B cell (primary cell): ENCODE data around the gene PHF21A. TPM values are rescaled to one million over a fixed set of nuclear protein-coding genes. Genes with fewer than 3 reads are reported as not detected.

Experiments used
- ATAC-seq: fragments of 200-7000 bp; cut with Tn5 transposase; one replicate; pipeline ENCODE4 v1.10.0; 2021; ENCODE audit warnings: low read depth, mild to moderate bottlenecking, moderate number of reproducible peaks, moderate library complexity
- CTCF ChIA-PET: fragments of 350-600 bp; sonication (Branson Sonifier 250); formaldehyde crosslinking; loops from one replicate; lab custom pipeline; 2021; ENCODE audit warnings: antibody characterized with exemption, inconsistent platforms; lab: Charles Lee
- POLR2A ChIA-PET: fragments of 350-600 bp; sonication (Branson Sonifier 250); formaldehyde crosslinking; loops from one replicate; lab custom pipeline; 2021; ENCODE audit warnings: antibody characterized with exemption; lab: Charles Lee
- DNase-seq: peaks from one replicate; pipeline ENCODE4 v3.0.0; 2013
- H2AFZ ChIP-seq: 2 replicates; pipeline ENCODE4 v1.6.1; 2012; ENCODE audit warnings: mild to moderate bottlenecking, low read depth, low read length; ENCODE audit not compliant: insufficient read depth, poor library complexity, severe bottlenecking
- H3K27ac ChIP-seq, 2 donors: 1 replicate in 1 of 2; 2 replicates in 1 of 2; pipeline ENCODE4 v1.5.1; 2012 to 2013; ENCODE audit warnings: low read length in 2 of 2, mild to moderate bottlenecking in 2 of 2, moderate library complexity in 1 of 2
- H3K27me3 ChIP-seq, 4 experiments: fragments of 200-600 bp in 1 of 4; sonication (generic) in 1 of 4; replicated peaks in 1 of 4; 1 replicate in 2 of 4; 2 replicates in 2 of 4; pipeline versions ENCODE4 v1.6.1 to v1.7.0; 2013 to 2016; ENCODE audit warnings: low read length in 3 of 4, mild to moderate bottlenecking in 2 of 4, mixed read lengths in 1 of 4, moderate library complexity in 1 of 4; ENCODE audit not compliant: insufficient read depth in 4 of 4, control insufficient read depth in 3 of 4; ENCODE audit errors: control extremely low read depth in 1 of 4
- H3K36me3 ChIP-seq, 2 experiments: replicated peaks in 1 of 2; 1 replicate in 1 of 2; 2 replicates in 1 of 2; pipeline versions ENCODE4 v1.6.1 to v1.7.1; 2013; ENCODE audit warnings: low read length in 1 of 2; ENCODE audit not compliant: insufficient read depth in 2 of 2, control insufficient read depth in 1 of 2; ENCODE audit errors: control extremely low read depth in 1 of 2, extremely low read depth in 1 of 2
- H3K4me1 ChIP-seq, 2 donors: fragments of 200-600 bp in 1 of 2; sonication (generic) in 1 of 2; 1 replicate in 1 of 2; 2 replicates in 1 of 2; pipeline versions ENCODE4 v1.5.1 to v1.6.1; 2013 to 2017; ENCODE audit warnings: low read length in 2 of 2; ENCODE audit not compliant: control insufficient read depth in 2 of 2, insufficient read depth in 2 of 2
- H3K4me2 ChIP-seq: replicated peaks from 2 replicates; pipeline ENCODE3; 2012; ENCODE audit warnings: mild to moderate bottlenecking, low read depth, low read length; ENCODE audit not compliant: poor library complexity, severe bottlenecking
- H3K4me3 ChIP-seq, 5 experiments: fragments of 200-600 bp in 1 of 5; sonication (generic) in 1 of 5; 1 replicate in 3 of 5; 2 replicates in 2 of 5; pipeline versions ENCODE4 v1.5.1 to v1.7.0; 2011 to 2016; ENCODE audit warnings: low read length in 4 of 5, mild to moderate bottlenecking in 4 of 5, low read depth in 2 of 5, control low read depth in 1 of 5, moderate library complexity in 1 of 5; ENCODE audit not compliant: insufficient read depth in 1 of 5; ENCODE audit errors: control extremely low read depth in 1 of 5, extremely low read depth in 1 of 5
- H3K79me2 ChIP-seq: fragments of 200-600 bp; sonication (generic); one replicate; pipeline ENCODE4 v1.6.0; 2016; ENCODE audit warnings: low read length; ENCODE audit not compliant: control insufficient read depth, insufficient read depth
- H3K9ac ChIP-seq: fragments of 200-600 bp; sonication (generic); 2 replicates; pipeline ENCODE4 v1.6.1; 2017; ENCODE audit warnings: mild to moderate bottlenecking, low read length, moderate library complexity
- H3K9me3 ChIP-seq, 3 donors: one replicate each; pipeline versions ENCODE4 v1.6.1 to v1.7.1; 2013; ENCODE audit warnings: low read length in 2 of 3; ENCODE audit not compliant: control insufficient read depth in 2 of 3, insufficient read depth in 1 of 3; ENCODE audit errors: control extremely low read depth in 1 of 3
- H4K20me1 ChIP-seq: 2 replicates; pipeline ENCODE4 v1.6.0; 2012; ENCODE audit warnings: mild to moderate bottlenecking, low read length; ENCODE audit not compliant: insufficient read depth, control insufficient read depth, poor library complexity, severe bottlenecking
- H3K27ac Mint-ChIP-seq: one replicate; pipeline ENCODE4 v1.8.0; 2021; ENCODE audit warnings: mixed read lengths
- H3K27me3 Mint-ChIP-seq: one replicate; pipeline ENCODE4 v1.8.0; 2021; ENCODE audit warnings: mixed read lengths
- H3K4me1 Mint-ChIP-seq: one replicate; pipeline ENCODE4 v1.8.0; 2021; ENCODE audit warnings: mixed read lengths
- H3K4me3 Mint-ChIP-seq: one replicate; pipeline ENCODE4 v1.8.0; 2021; ENCODE audit warnings: mixed read lengths
- H3K9me3 Mint-ChIP-seq: one replicate; pipeline ENCODE4 v1.8.0; 2022; ENCODE audit warnings: mixed read lengths; ENCODE audit not compliant: insufficient read depth
- CTCF ChIP-seq: fragments of 200-600 bp; IDR thresholded peaks from one replicate; pipeline ENCODE4 v1.8.0; 2022; ENCODE audit warnings: antibody characterized with exemption, mild to moderate bottlenecking
- EZH2 ChIP-seq: IDR thresholded peaks from 2 replicates; pipeline ENCODE4 v1.6.1; 2012; ENCODE audit warnings: borderline replicate concordance, low read depth, mild to moderate bottlenecking, moderate library complexity, low read length; ENCODE audit not compliant: insufficient read depth, poor library complexity, severe bottlenecking
- WGBS: methylation state at CpG from one replicate; pipeline ENCODE4 v1.1.5; 2013; ENCODE audit warnings: missing lambda C conversion rate; ENCODE audit not compliant: insufficient coverage; 5-methylcytosine and 5-hydroxymethylcytosine counted together
- intact Hi-C: fragments of 100-400 bp; cut with micrococcal nuclease; formaldehyde crosslinking; loops from one replicate; pipeline ENCODE4 v1.10.0; 2022
- polyA plus RNA-seq: library from polyadenylated mRNA; depleted of rRNA; stranded (reverse); fragments of >200 nt; gene quantifications from 2 replicates; pipeline ENCODE4 v1.2.3, GENCODE V29; 2012
- total RNA-seq, 2 donors: library from RNA; stranded (reverse); fragments of 120-200 nt in 1 of 2; gene quantifications; 1 replicate in 1 of 2; 2 replicates in 1 of 2; pipeline versions ENCODE4 v1.2.3 to v1.2.4, GENCODE V29; 2013 to 2022

Gene PHF21A
- total and polyA plus RNA-seq, 2 donors (not counting 1 experiment from before 2014, with no cell fraction given) = 41.9 to 103 TPM

GRCh38 chr11:45927332-45927683, 193.9 kb downstream of the PHF21A start:
- H4K20me1 ChIP-seq = peaks cover 35% of the 10 kb centered on the region
- no peak overlapping the region for H2AFZ ChIP-seq
- TF ChIP-seq CTCF = no peak
- intact Hi-C loops = no loop called here
- peaks cover 98% of the 10 kb centered on the region for H3K79me2 ChIP-seq
- peak overlapping the region; percentile 16 for H3K4me3 Mint-ChIP-seq
- 61% methylated on average over 12 of the region's 15 CpGs for WGBS
- no peak for ATAC-seq
- H3K4me1 ChIP-seq = peaks cover 58 to 85% of the 10 kb centered on the region in 2 donors
- ChIA-PET POLR2A (interaction anchor here (0.6 to 2.4 kb wide), 5 partner anchors 8 to 81 kb away, joined by 3 to 10 read pairs (median 6); partner anchors contain the start of genes CRY2 and PEX16), CTCF (interaction anchor here (1.1 to 2.4 kb wide), 5 partner anchors 9 to 79 kb away, joined by 4 to 10 read pairs (median 5); partner anchors contain the start of gene PEX16)
- H3K4me3 ChIP-seq = no peak overlapping the region
- peaks cover 82% of the 10 kb centered on the region for H3K4me1 Mint-ChIP-seq
- peak; percentile 14 for DNase-seq
- no peak overlapping the region for H3K9ac ChIP-seq
- H3K27me3 Mint-ChIP-seq = no peaks in the 10 kb centered on the region
- peak overlapping the region; percentile 24 to 92 for H3K27ac ChIP-seq
- no peaks in the 10 kb centered on the region for H3K9me3 Mint-ChIP-seq
- peaks cover 0 to 43% of the 10 kb centered on the region in 2 experiments for H3K36me3 ChIP-seq
- peak overlapping the region; percentile 90 for H3K27ac Mint-ChIP-seq
- H3K4me2 ChIP-seq = peak overlapping the region; percentile 91
- H3K9me3 ChIP-seq = no peaks in the 10 kb centered on the region
- no peaks in the 10 kb centered on the region for H3K27me3 ChIP-seq

- H3K4me3 ChIP-seq = no peak overlapping the region
- H3K79me2 ChIP-seq = peaks cover 98% of the 10 kb centered on the region
- H3K36me3 ChIP-seq = peaks cover 0 to 43% of the 10 kb centered on the region in 2 experiments
- WGBS = 93% methylated on average over 9 of the region's 12 CpGs
- TF ChIP-seq CTCF (no peak), EZH2 (no peak)
- Mint-ChIP-seq H3K4me3 (peak overlapping the region; percentile 16), H3K27me3 (no peaks in the 10 kb centered on the region), H3K4me1 (peaks cover 77% of the 10 kb centered on the region), H3K27ac (peak overlapping the region; percentile 90), H3K9me3 (no peaks in the 10 kb centered on the region)
- ChIA-PET POLR2A (interaction anchor here (0.6 to 2.4 kb wide), 4 partner anchors 9 to 40 kb away, joined by 3 to 10 read pairs (median 8); partner anchors contain the start of gene PEX16), CTCF (interaction anchor here (1.1 to 2.4 kb wide), 5 partner anchors 9 to 80 kb away, joined by 4 to 10 read pairs (median 5); partner anchors contain the start of gene PEX16)
- no peak overlapping the region for H2AFZ ChIP-seq
- peak overlapping the region; percentile 91 for H3K4me2 ChIP-seq
- H4K20me1 ChIP-seq = peaks cover 35% of the 10 kb centered on the region
- intact Hi-C loops = no loop called here
- peaks cover 59 to 84% of the 10 kb centered on the region in 2 donors for H3K4me1 ChIP-seq
- DNase-seq (peak; percentile 8), ATAC-seq (no peak)
- no peaks in the 10 kb centered on the region for H3K27me3 ChIP-seq
- peak overlapping the region; percentile 24 to 92 for H3K27ac ChIP-seq
- H3K9me3 ChIP-seq = no peaks in the 10 kb centered on the region
- no peak overlapping the region for H3K9ac ChIP-seq
These were observed 194.5 kb downstream of the PHF21A start for GRCh38 chr11:45926536-45927331.
